ENCODE data around the gene CHN2. TPM values are rescaled to one million over a fixed set of nuclear protein-coding genes. Genes with fewer than 3 reads are reported as not detected.

CHN2 gene
- total RNA-seq, 2 experiments from 2014 or later: 1.7 to 1.8 TPM

- intact Hi-C loops (cut with micrococcal nuclease): no loop called here
- DNase-seq: no peak
- Mint-ChIP-seq H3K4me1 (ENCODE audit: low read depth) (no peaks in the 10 kb centered on the region), H3K27ac (no peak overlapping the region), H3K27me3 (no peaks in the 10 kb centered on the region), H3K9me3 (no peaks in the 10 kb centered on the region), H3K36me3 (ENCODE audit: low read depth) (no peaks in the 10 kb centered on the region), H3K4me3 (no peak overlapping the region)
- ATAC-seq: no peak
- ChIA-PET CTCF (interaction anchor here (2.0 kb wide), 1 partner anchor 487 kb away, joined by 12 read pairs; no protein-coding TSS in a partner anchor), POLR2A (interaction anchor here (1.1 kb wide), 1 partner anchor 10 kb away, joined by 3 read pairs; no protein-coding TSS in a partner anchor)
- no peak for TF ChIP-seq CTCF (IDR thresholded peaks at IDR 0.05)
Observed at GRCh38 chr7:29413626-29414136, 219.1 kb downstream of the CHN2 start.

GRCh38 chr7:29414216-29414615 is 219.6 kb downstream of the CHN2 start:
- no peaks in the 10 kb centered on the region for H3K4me1 Mint-ChIP-seq (ENCODE audit: low read depth)

GRCh38 chr7:29415215-29415614 is 220.6 kb downstream of the CHN2 start:
- H3K4me3 Mint-ChIP-seq: no peak overlapping the region
- ChIA-PET CTCF (interaction anchor here (1.1 to 2.4 kb wide), 4 partner anchors 226 to 493 kb away, joined by 3 to 12 read pairs (median 6); no protein-coding TSS in a partner anchor), POLR2A (interaction anchor here (1.1 kb wide), 1 partner anchor 12 kb away, joined by 3 read pairs; no protein-coding TSS in a partner anchor)
- no peaks in the 10 kb centered on the region for H3K4me1 Mint-ChIP-seq (ENCODE audit: low read depth)
- no peak overlapping the region for H3K27ac Mint-ChIP-seq
- no peak for DNase-seq
- intact Hi-C loops (cut with micrococcal nuclease): no loop called here
- no peak for ATAC-seq
- no peaks in the 10 kb centered on the region for H3K27me3 Mint-ChIP-seq
- no peak for TF ChIP-seq CTCF (IDR thresholded peaks at IDR 0.05)
- H3K36me3 Mint-ChIP-seq (ENCODE audit: low read depth): no peaks in the 10 kb centered on the region
- no peaks in the 10 kb centered on the region for H3K9me3 Mint-ChIP-seq

More at GRCh38 chr7:29414216-29414615, 219.6 kb downstream of the CHN2 start:
- POLR2A ChIA-PET: interaction anchor here (1.1 kb wide), 1 partner anchor 11 kb away, joined by 3 read pairs; no protein-coding TSS in a partner anchor
- DNase-seq (no peak), ATAC-seq (no peak)
- Mint-ChIP-seq H3K36me3 (ENCODE audit: low read depth) (no peaks in the 10 kb centered on the region), H3K4me3 (no peak overlapping the region), H3K9me3 (no peaks in the 10 kb centered on the region), H3K27ac (no peak overlapping the region), H3K27me3 (no peaks in the 10 kb centered on the region)
- intact Hi-C loops (cut with micrococcal nuclease): no loop called here
- no peak for TF ChIP-seq CTCF (IDR thresholded peaks at IDR 0.05)
- CTCF ChIA-PET: interaction anchor here (1.5 to 2.0 kb wide), 2 partner anchors 488 to 492 kb away, joined by 8 to 12 read pairs; no protein-coding TSS in a partner anchor

GRCh38 chr7:29416276-29416937 is 221.8 kb downstream of the CHN2 start:
- H3K27ac Mint-ChIP-seq: no peak overlapping the region
- no peak for ATAC-seq
- H3K4me1 Mint-ChIP-seq (ENCODE audit: low read depth): no peaks in the 10 kb centered on the region
- no peak overlapping the region for H3K4me3 Mint-ChIP-seq
- no peaks in the 10 kb centered on the region for H3K27me3 Mint-ChIP-seq
- no peak for DNase-seq
- no peaks in the 10 kb centered on the region for H3K9me3 Mint-ChIP-seq
- POLR2A ChIA-PET: no interaction called here
- no peak for TF ChIP-seq CTCF (IDR thresholded peaks at IDR 0.05)
- intact Hi-C loops (cut with micrococcal nuclease): no loop called here
- no peaks in the 10 kb centered on the region for H3K36me3 Mint-ChIP-seq (ENCODE audit: low read depth)
- CTCF ChIA-PET: interaction anchor here (1.6 to 2.4 kb wide), 2 partner anchors 227 to 494 kb away, joined by 5 read pairs; no protein-coding TSS in a partner anchor

DNA sequence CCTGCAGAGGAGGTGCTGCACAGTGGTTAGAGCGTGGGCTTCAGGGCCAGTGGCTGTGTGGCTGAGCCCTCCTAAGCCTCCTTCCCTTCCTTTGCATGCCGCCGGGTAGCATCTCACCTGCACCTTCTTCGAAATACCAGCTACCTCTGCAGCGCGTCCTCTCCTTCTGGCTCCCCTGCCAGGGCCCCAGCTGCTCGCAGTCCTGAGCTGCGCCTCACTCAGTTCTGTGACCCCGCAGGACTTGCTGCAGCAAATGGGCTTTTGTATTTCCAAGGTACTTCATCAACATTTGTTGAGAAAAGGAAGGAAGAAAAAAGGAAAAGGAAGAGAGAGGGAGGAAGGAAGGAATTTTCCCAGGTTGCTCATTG is 222.3 kb downstream of the CHN2 start:
- CTCF ChIA-PET: interaction anchor here (1.6 to 2.4 kb wide), 2 partner anchors 227 to 495 kb away, joined by 5 read pairs; no protein-coding TSS in a partner anchor
- no peak for DNase-seq
- no peaks in the 10 kb centered on the region for H3K36me3 Mint-ChIP-seq (ENCODE audit: low read depth)

More for the DNA sequence above, 222.3 kb downstream of the CHN2 start:
- ATAC-seq: no peak
- POLR2A ChIA-PET: no interaction called here
- H3K4me3 Mint-ChIP-seq: no peak overlapping the region
- TF ChIP-seq CTCF (IDR thresholded peaks at IDR 0.05): no peak
- no peaks in the 10 kb centered on the region for H3K9me3 Mint-ChIP-seq
- H3K27me3 Mint-ChIP-seq: no peaks in the 10 kb centered on the region
- H3K4me1 Mint-ChIP-seq (ENCODE audit: low read depth): no peaks in the 10 kb centered on the region
- intact Hi-C loops (cut with micrococcal nuclease): no loop called here
- no peak overlapping the region for H3K27ac Mint-ChIP-seq

Data from activated CD8-positive, alpha-beta T cell treated with anti-CD3 and anti-CD28 coated beads for 36 hours (primary cell).